GM18517 (cell line): ENCODE data around the gene ZNF610.
A peak's percentile ranks its signal among the peaks of the same experiment; 100 is the strongest.
"Not testable (repeated sequence)": the region's sequence is repeated elsewhere in the genome, so short reads cannot be mapped to it uniquely, and the experiment has no call there.

ENCODE experiments used
- ATAC-seq: cut with Tn5 transposase; IDR thresholded peaks from one replicate; pipeline ENCODE4 v1.9.1; 2021; ENCODE audit warnings: mild to moderate bottlenecking, moderate library complexity; ENCODE audit not compliant: unreplicated experiment

Gene ZNF610

GRCh38 chr19:52336117-52336790 is at the start of gene ZNF610:
ZNF610 (plus strand) TSS chr19:52336243; CDS start chr19:52349173, 12,930 bp downstream.
- no peak for ATAC-seq

- no peak for ATAC-seq
Measured at GRCh38 chr19:52286256-52286655, 49.8 kb upstream of the ZNF610 start.

- no peak for ATAC-seq
Measured at GRCh38 chr19:52291781-52292180, 44.3 kb upstream of the ZNF610 start.

- ATAC-seq: not testable (repeated sequence)
Measured at GRCh38 chr19:52292946-52293345, 43.1 kb upstream of the ZNF610 start.

GRCh38 chr19:52296400-52296772 is 39.7 kb upstream of the ZNF610 start:
- ATAC-seq: no peak

- peak; percentile 59 for ATAC-seq
Measured at GRCh38 chr19:52296773-52297600, 39.1 kb upstream of the ZNF610 start, which contains the start of gene ZNF480. ZNF480 (plus strand) TSS chr19:52297169; CDS start chr19:52300413, 3,244 bp downstream.

- no peak for ATAC-seq
Measured at GRCh38 chr19:52297601-52298364, 38.3 kb upstream of the ZNF610 start.

- no peak for ATAC-seq
Measured at GRCh38 chr19:52307275-52307674, 28.8 kb upstream of the ZNF610 start.

GRCh38 chr19:52322429-52322828 is 13.6 kb upstream of the ZNF610 start:
- no peak for ATAC-seq

GRCh38 chr19:52331757-52332156 is 4.3 kb upstream of the ZNF610 start:
- ATAC-seq: no peak

GRCh38 chr19:52335768-52336116 is 301 bp upstream of the ZNF610 start:
- no peak for ATAC-seq

- ATAC-seq: no peak
Measured at GRCh38 chr19:52336791-52337381, 843 bp downstream of the ZNF610 start.

- ATAC-seq: not testable (repeated sequence)
Measured at GRCh38 chr19:52339022-52339421, 3.0 kb downstream of the ZNF610 start.

- ATAC-seq: no peak
Measured at GRCh38 chr19:52343548-52343947, 7.5 kb downstream of the ZNF610 start.

- ATAC-seq: no peak
Measured at GRCh38 chr19:52345162-52345561, 9.1 kb downstream of the ZNF610 start.

GRCh38 chr19:52351512-52351911 is 15.5 kb downstream of the ZNF610 start:
- ATAC-seq: no peak

- no peak for ATAC-seq
Measured at GRCh38 chr19:52366414-52366824, 30.4 kb downstream of the ZNF610 start.

GRCh38 chr19:52369559-52370340 is 33.7 kb downstream of the ZNF610 start, which contains the start of gene ZNF880:
ZNF880 (plus strand) TSS chr19:52369923; CDS start chr19:52369966, 43 bp downstream.
- no peak for ATAC-seq

- ATAC-seq: no peak
Measured at GRCh38 chr19:52370341-52370710, 34.3 kb downstream of the ZNF610 start.

GRCh38 chr19:52391135-52391534 is 55.1 kb downstream of the ZNF610 start:
- no peak for ATAC-seq
